Activated CD8-positive, alpha-beta T cell treated with anti-CD3 and anti-CD28 coated beads for 36 hours (primary cell): ENCODE measurements around the gene EPB41L4A. TPM values are rescaled to one million over a fixed set of nuclear protein-coding genes. Genes with fewer than 3 reads are reported as not detected.

Source experiments
- ATAC-seq: fragments of 200-7000 bp; cut with Tn5 transposase; one replicate; pipeline ENCODE4 v1.10.0; 2021; ENCODE audit warnings: mild to moderate bottlenecking, moderate library complexity
- CTCF ChIA-PET: fragments of 350-600 bp; sonication (Branson Sonifier 250); formaldehyde crosslinking; loops from one replicate; lab custom pipeline; 2021; ENCODE audit warnings: antibody characterized with exemption; lab: Charles Lee
- POLR2A ChIA-PET: fragments of 350-600 bp; sonication (Branson Sonifier 250); formaldehyde crosslinking; loops from one replicate; lab custom pipeline; 2021; ENCODE audit warnings: antibody characterized with exemption; lab: Charles Lee
- DNase-seq: peaks from one replicate; pipeline ENCODE4 v3.0.0-alpha.2; 2020
- H3K27ac Mint-ChIP-seq: one replicate; pipeline ENCODE4 v1.8.0; 2021; ENCODE audit warnings: mild to moderate bottlenecking, mixed read lengths
- H3K27me3 Mint-ChIP-seq: one replicate; pipeline ENCODE4 v1.8.0; 2021; ENCODE audit warnings: mixed read lengths
- H3K36me3 Mint-ChIP-seq: one replicate; pipeline ENCODE4 v1.8.0; 2021; ENCODE audit warnings: low read depth, mixed read lengths
- H3K4me1 Mint-ChIP-seq: one replicate; pipeline ENCODE4 v1.8.0; 2021; ENCODE audit warnings: low read depth, mixed read lengths
- H3K4me3 Mint-ChIP-seq: one replicate; pipeline ENCODE4 v1.8.0; 2021; ENCODE audit warnings: mild to moderate bottlenecking, moderate library complexity, mixed read lengths
- H3K9me3 Mint-ChIP-seq: one replicate; pipeline ENCODE4 v1.8.0; 2021; ENCODE audit warnings: mixed read lengths
- CTCF ChIP-seq: fragments of 200-600 bp; IDR thresholded peaks from one replicate; pipeline ENCODE4 v1.8.0; 2022; ENCODE audit warnings: antibody characterized with exemption, mild to moderate bottlenecking
- intact Hi-C: fragments of 100-400 bp; cut with micrococcal nuclease; formaldehyde crosslinking; loops from one replicate; pipeline ENCODE4 v1.10.0; 2022
- total RNA-seq, 2 experiments: library from RNA; stranded (reverse); gene quantifications; one replicate each; pipeline ENCODE4 v1.2.3, GENCODE V29; 2021

EPB41L4A gene
- total RNA-seq, 2 experiments from 2014 or later, result 0.25 TPM; not detected in 1

- intact Hi-C loops, result no loop called here
- Mint-ChIP-seq H3K27me3 (peaks cover 5% of the 10 kb centered on the region), H3K36me3 (no peaks in the 10 kb centered on the region), H3K4me3 (no peak overlapping the region), H3K9me3 (no peaks in the 10 kb centered on the region), H3K27ac (no peak overlapping the region), H3K4me1 (no peaks in the 10 kb centered on the region)
- no peak for ATAC-seq
- ChIA-PET POLR2A (no interaction called here), CTCF (no interaction called here)
- TF ChIP-seq CTCF, result no peak
- no peak for DNase-seq
Observed at GRCh38 chr5:112342389-112342788, 76.7 kb downstream of the EPB41L4A start.

- ATAC-seq (no peak), DNase-seq (no peak)
- TF ChIP-seq CTCF, result no peak
- Mint-ChIP-seq H3K27ac (no peak overlapping the region), H3K4me3 (no peak overlapping the region), H3K27me3 (peaks cover 10% of the 10 kb centered on the region), H3K4me1 (no peaks in the 10 kb centered on the region), H3K36me3 (no peaks in the 10 kb centered on the region), H3K9me3 (no peaks in the 10 kb centered on the region)
- ChIA-PET POLR2A (no interaction called here), CTCF (no interaction called here)
- intact Hi-C loops, result no loop called here
Observed at GRCh38 chr5:112339761-112340160, 79.3 kb downstream of the EPB41L4A start.

- H3K36me3 Mint-ChIP-seq, result no peaks in the 10 kb centered on the region
- intact Hi-C loops, result no loop called here
- ChIA-PET POLR2A (no interaction called here), CTCF (no interaction called here)
- TF ChIP-seq CTCF, result no peak
- H3K4me3 Mint-ChIP-seq, result no peak overlapping the region
- H3K27ac Mint-ChIP-seq, result no peak overlapping the region
- H3K9me3 Mint-ChIP-seq, result no peaks in the 10 kb centered on the region
- no peak for DNase-seq
- no peaks in the 10 kb centered on the region for H3K4me1 Mint-ChIP-seq
- peaks cover 12% of the 10 kb centered on the region for H3K27me3 Mint-ChIP-seq
- no peak for ATAC-seq
Observed at GRCh38 chr5:112338681-112339337, 80.3 kb downstream of the EPB41L4A start.

- intact Hi-C loops, result no loop called here
- no peak overlapping the region for H3K27ac Mint-ChIP-seq
Observed at GRCh38 chr5:112333331-112333781, 85.7 kb downstream of the EPB41L4A start.

More at GRCh38 chr5:112333331-112333781, 85.7 kb downstream of the EPB41L4A start:
- Mint-ChIP-seq H3K9me3 (no peaks in the 10 kb centered on the region), H3K4me1 (peaks cover 4% of the 10 kb centered on the region), H3K27me3 (peaks cover 15% of the 10 kb centered on the region), H3K4me3 (no peak overlapping the region), H3K36me3 (no peaks in the 10 kb centered on the region)
- CTCF ChIA-PET, result no interaction called here
- no peak for DNase-seq
- no peak for TF ChIP-seq CTCF
- POLR2A ChIA-PET, result no interaction called here
- no peak for ATAC-seq
